Endodermal cell (in vitro differentiated cells): Measurements from ENCODE around the gene GARNL3. TPM values are rescaled to one million over a fixed set of nuclear protein-coding genes. Genes with fewer than 3 reads are reported as not detected.
A peak's percentile ranks its signal among the peaks of the same experiment; 100 is the strongest.

Experiments used
- DNase-seq: peaks from one replicate; pipeline ENCODE4 v3.0.0-alpha.2; 2017
- H3K27ac ChIP-seq: 2 replicates; pipeline ENCODE4 v1.5.1; 2013; ENCODE audit warnings: mild to moderate bottlenecking, low read depth, low read length, moderate library complexity
- H3K27me3 ChIP-seq: 2 replicates; pipeline ENCODE4 v1.6.1; 2013; ENCODE audit warnings: mild to moderate bottlenecking, low read length, moderate library complexity; ENCODE audit not compliant: insufficient read depth, control insufficient read depth, poor library complexity, severe bottlenecking
- H3K36me3 ChIP-seq: 2 replicates; pipeline ENCODE4 v1.7.0; 2013; ENCODE audit warnings: mild to moderate bottlenecking, low read length, moderate library complexity; ENCODE audit not compliant: control insufficient read depth, insufficient read depth
- H3K4me1 ChIP-seq: one replicate; pipeline ENCODE4 v1.7.0; 2013; ENCODE audit warnings: low read length; ENCODE audit not compliant: control insufficient read depth, insufficient read depth
- H3K4me3 ChIP-seq: 2 replicates; pipeline ENCODE4 v1.5.1; 2013; ENCODE audit warnings: mild to moderate bottlenecking, low read length, moderate library complexity
- H3K9ac ChIP-seq: 2 replicates; pipeline ENCODE4 v1.6.1; 2013; ENCODE audit warnings: mild to moderate bottlenecking, low read length, moderate library complexity; ENCODE audit not compliant: poor library complexity, severe bottlenecking; ENCODE audit errors: extremely low read depth
- H3K9me3 ChIP-seq: 2 replicates; pipeline ENCODE4 v1.6.1; 2013; ENCODE audit warnings: mild to moderate bottlenecking, low read length, moderate library complexity; ENCODE audit not compliant: control insufficient read depth
- H3K27ac Mint-ChIP-seq: 2 replicates; pipeline ENCODE4 v1.8.0; 2020; ENCODE audit warnings: mixed read lengths
- H3K27me3 Mint-ChIP-seq: 2 replicates; pipeline ENCODE4 v1.8.0; 2021; ENCODE audit warnings: mild to moderate bottlenecking, mixed read lengths; ENCODE audit not compliant: insufficient read depth
- H3K36me3 Mint-ChIP-seq: 2 replicates; pipeline ENCODE4 v1.8.0; 2020; ENCODE audit warnings: low read depth, mixed read lengths
- H3K4me1 Mint-ChIP-seq: 2 replicates; pipeline ENCODE4 v1.8.0; 2020; ENCODE audit warnings: mixed read lengths
- H3K4me3 Mint-ChIP-seq: 2 replicates; pipeline ENCODE4 v1.8.0; 2020; ENCODE audit warnings: mild to moderate bottlenecking, moderate library complexity, mixed read lengths
- H3K9me3 Mint-ChIP-seq: 2 replicates; pipeline ENCODE4 v1.8.0; 2020; ENCODE audit warnings: mild to moderate bottlenecking, mixed read lengths
- WGBS, 2 experiments: methylation state at CpG; one replicate each; pipeline versions ENCODE4 v1.1.5 to v1.1.7; 2013; ENCODE audit warnings: missing lambda C conversion rate in 2 of 2, mixed read lengths in 1 of 2; ENCODE audit not compliant: insufficient coverage in 1 of 2, insufficient read length in 1 of 2; 5-methylcytosine and 5-hydroxymethylcytosine counted together
- total RNA-seq, 2 donors: library from RNA; stranded (reverse); fragmentation: NEBNext Ultra II Directional in 1 of 2; extraction: Animal tissue kit (Norgen Biotek cat#: 25700) in 1 of 2; gene quantifications; 2 replicates in 1 of 2; 3 replicates in 1 of 2; pipeline ENCODE4 v1.2.1, GENCODE V29; 2021
- TF ChIP-seq, protein P1 (sequence below): fragments of 200-600 bp; sonication (generic); conservative IDR thresholded peaks from 2 replicates; pipeline ENCODE4 v1.5.0; 2021; ENCODE audit warnings: antibody characterized with exemption, mild to moderate bottlenecking

The GARNL3 gene
- total RNA-seq, 2 donors from 2014 or later, result 7.2 to 12.8 TPM

GRCh38 chr9:127224883-127225739, 39.5 kb upstream of the GARNL3 start:
- Histone ChIP-seq H3K4me1 (no peaks in the 10 kb centered on the region), H3K9ac (peak overlapping the region; percentile 60), H3K27ac (no peak overlapping the region), H3K27me3 (peaks cover 52% of the 10 kb centered on the region), H3K9me3 (no peaks in the 10 kb centered on the region), H3K4me3 (peak overlapping the region; percentile 80), H3K36me3 (no peaks in the 10 kb centered on the region)
- peak overlapping the region; percentile 62 for H3K4me3 Mint-ChIP-seq
- no peak overlapping the region for H3K27ac Mint-ChIP-seq
- no peaks in the 10 kb centered on the region for H3K36me3 Mint-ChIP-seq
- peak; percentile 99 for DNase-seq
- H3K4me1 Mint-ChIP-seq, result peaks cover 2% of the 10 kb centered on the region
- peaks cover 44% of the 10 kb centered on the region for H3K27me3 Mint-ChIP-seq
- no peaks in the 10 kb centered on the region for H3K9me3 Mint-ChIP-seq
- TF ChIP-seq, protein P1, sequence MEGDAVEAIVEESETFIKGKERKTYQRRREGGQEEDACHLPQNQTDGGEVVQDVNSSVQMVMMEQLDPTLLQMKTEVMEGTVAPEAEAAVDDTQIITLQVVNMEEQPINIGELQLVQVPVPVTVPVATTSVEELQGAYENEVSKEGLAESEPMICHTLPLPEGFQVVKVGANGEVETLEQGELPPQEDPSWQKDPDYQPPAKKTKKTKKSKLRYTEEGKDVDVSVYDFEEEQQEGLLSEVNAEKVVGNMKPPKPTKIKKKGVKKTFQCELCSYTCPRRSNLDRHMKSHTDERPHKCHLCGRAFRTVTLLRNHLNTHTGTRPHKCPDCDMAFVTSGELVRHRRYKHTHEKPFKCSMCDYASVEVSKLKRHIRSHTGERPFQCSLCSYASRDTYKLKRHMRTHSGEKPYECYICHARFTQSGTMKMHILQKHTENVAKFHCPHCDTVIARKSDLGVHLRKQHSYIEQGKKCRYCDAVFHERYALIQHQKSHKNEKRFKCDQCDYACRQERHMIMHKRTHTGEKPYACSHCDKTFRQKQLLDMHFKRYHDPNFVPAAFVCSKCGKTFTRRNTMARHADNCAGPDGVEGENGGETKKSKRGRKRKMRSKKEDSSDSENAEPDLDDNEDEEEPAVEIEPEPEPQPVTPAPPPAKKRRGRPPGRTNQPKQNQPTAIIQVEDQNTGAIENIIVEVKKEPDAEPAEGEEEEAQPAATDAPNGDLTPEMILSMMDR, result no peak
- 0 to 1% methylated on average over 15 to 106 of the region's 106 CpGs for WGBS, 2 experiments

GRCh38 chr9:127225801-127226625, 38.6 kb upstream of the GARNL3 start:
- no peaks in the 10 kb centered on the region for H3K4me1 ChIP-seq
- Mint-ChIP-seq H3K27me3 (peaks cover 44% of the 10 kb centered on the region), H3K9me3 (no peaks in the 10 kb centered on the region), H3K36me3 (no peaks in the 10 kb centered on the region), H3K27ac (no peak overlapping the region), H3K4me1 (peaks cover 2% of the 10 kb centered on the region), H3K4me3 (peak overlapping the region; percentile 62)
- H3K4me3 ChIP-seq, result no peak overlapping the region
- 33 to 40% methylated on average over 17 to 42 of the region's 42 CpGs for WGBS, 2 experiments
- no peak for DNase-seq
- no peaks in the 10 kb centered on the region for H3K36me3 ChIP-seq
- TF ChIP-seq, protein P1, result no peak
- no peak overlapping the region for H3K9ac ChIP-seq
- peaks cover 49% of the 10 kb centered on the region for H3K27me3 ChIP-seq
- no peaks in the 10 kb centered on the region for H3K9me3 ChIP-seq
- no peak overlapping the region for H3K27ac ChIP-seq

GRCh38 chr9:127229691-127230417, 34.7 kb upstream of the GARNL3 start:
- no peak overlapping the region for H3K9ac ChIP-seq
- H3K9me3 Mint-ChIP-seq, result no peaks in the 10 kb centered on the region
- no peaks in the 10 kb centered on the region for H3K9me3 ChIP-seq
- H3K36me3 ChIP-seq, result no peaks in the 10 kb centered on the region
- no peaks in the 10 kb centered on the region for H3K36me3 Mint-ChIP-seq
- H3K27me3 Mint-ChIP-seq, result peaks cover 20% of the 10 kb centered on the region
- H3K27ac ChIP-seq, result no peak overlapping the region
- peaks cover 2% of the 10 kb centered on the region for H3K4me1 Mint-ChIP-seq
- TF ChIP-seq, protein P1, result no peak
- DNase-seq, result no peak
- 85 to 93% methylated on average over 4 of the region's 4 CpGs for WGBS, 2 experiments
- H3K4me1 ChIP-seq, result no peaks in the 10 kb centered on the region
- peaks cover 17% of the 10 kb centered on the region for H3K27me3 ChIP-seq
- H3K27ac Mint-ChIP-seq, result no peak overlapping the region
- no peak overlapping the region for H3K4me3 Mint-ChIP-seq
- no peak overlapping the region for H3K4me3 ChIP-seq
